Measurements from ENCODE around the gene RIPK4.
"Not testable (repeated sequence)": the region's sequence is repeated elsewhere in the genome, so short reads cannot be mapped to it uniquely, and the experiment has no call there.

The RIPK4 gene

GRCh38 chr21:41712730-41713129 lies 54.1 kb downstream of the RIPK4 start:
- no peak for DNase-seq

DNA sequence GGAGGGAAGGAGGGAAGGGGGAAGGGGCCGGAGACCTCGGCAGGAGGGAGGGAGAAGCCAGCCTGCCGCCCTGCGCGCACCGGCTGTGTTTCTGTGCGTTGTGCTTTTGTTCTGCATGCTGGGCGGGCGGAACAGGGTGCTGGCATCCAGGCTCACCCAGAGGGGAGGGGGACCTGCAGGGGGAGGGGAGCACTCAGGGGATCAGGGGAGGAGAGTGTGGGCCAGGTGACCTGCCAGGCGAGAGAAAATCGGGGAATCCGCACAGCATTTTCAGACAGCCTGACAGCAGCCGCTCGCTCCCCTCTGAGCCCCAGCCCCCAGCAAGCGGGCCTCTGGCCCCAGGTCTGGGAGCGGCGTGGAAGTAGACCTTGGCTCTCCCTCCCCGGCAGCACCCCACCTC lies 54.7 kb downstream of the RIPK4 start:
- DNase-seq, result no peak

- DNase-seq, result no peak
These were observed 55.3 kb downstream of the RIPK4 start for GRCh38 chr21:41711416-41712007.

DNA sequence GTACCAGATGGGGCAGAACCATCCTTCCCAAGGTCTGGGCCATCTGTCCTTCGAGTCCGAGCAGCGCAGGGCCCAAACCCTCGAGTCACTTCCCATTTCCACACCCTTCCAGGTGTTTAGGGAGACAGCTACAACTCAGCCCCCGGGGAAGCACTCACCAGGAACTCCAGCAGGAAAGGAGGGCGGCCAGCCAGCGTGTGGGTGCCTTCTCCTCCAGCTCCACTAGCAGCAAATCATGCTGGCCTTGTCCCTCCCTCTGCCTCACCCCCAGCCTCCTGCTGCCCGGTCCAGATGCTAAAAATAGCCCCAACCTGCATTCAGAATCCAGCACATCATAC lies 56.1 kb downstream of the RIPK4 start:
- DNase-seq, result no peak

- no peak for DNase-seq
These were observed 56.7 kb downstream of the RIPK4 start for GRCh38 chr21:41709965-41710822.

DNA sequence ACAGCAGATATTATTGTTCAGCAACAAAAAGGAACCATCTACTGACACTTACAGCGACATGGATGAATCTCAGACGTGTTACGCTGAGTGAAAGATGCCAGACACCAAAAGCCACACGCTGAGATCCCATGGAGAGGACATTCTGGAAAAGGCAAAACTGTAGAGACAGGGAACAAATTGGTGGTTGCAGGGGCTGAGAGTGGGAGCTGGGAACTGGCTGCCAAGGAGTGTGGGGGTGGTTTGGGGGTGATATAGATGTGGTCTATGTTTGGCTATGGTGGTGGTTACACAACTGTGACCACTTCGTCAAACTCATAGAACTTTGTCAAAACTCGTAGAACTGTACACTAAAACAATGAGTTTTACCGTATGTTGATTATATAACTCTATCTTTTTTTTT lies 57.7 kb downstream of the RIPK4 start:
- no peak for DNase-seq

DNA sequence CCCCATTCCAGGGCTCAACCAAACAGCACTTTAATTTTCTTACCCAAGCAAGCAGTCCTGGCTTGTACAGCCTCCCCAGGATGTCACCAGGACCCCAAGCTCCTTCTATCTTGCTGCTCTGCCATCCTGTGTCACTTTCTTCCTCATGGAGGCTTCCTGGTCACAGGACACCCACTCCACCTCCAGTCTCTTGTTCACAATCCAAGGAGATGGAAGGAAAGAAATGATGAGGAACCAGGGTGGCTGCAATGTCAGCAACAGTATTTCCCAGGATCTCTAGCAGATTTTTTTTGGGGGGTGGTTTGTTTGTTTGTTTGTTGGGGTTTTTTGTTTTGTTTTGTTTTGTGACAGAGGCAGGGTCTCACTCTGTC lies 58.9 kb downstream of the RIPK4 start:
- no peak for DNase-seq

- DNase-seq, result no peak
These were observed 59.5 kb downstream of the RIPK4 start for GRCh38 chr21:41707231-41707959.

DNA sequence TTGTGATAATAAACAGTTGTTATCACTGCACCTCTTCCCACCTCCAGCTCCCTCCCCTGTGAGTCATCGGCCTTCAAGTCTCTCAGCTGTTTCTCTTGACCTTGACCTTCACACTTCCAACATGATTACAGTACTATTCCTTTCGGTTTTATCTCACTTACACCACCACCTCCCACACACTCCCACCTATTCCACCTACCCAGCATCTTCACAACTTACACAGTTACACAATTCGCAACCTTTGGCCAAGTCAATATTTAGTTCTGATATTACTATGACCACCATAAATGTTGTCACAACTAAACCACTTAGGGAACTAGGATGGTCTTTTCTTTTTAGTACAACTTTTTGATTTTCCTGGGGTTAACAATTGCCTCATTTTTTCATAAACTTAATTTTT lies 60.2 kb downstream of the RIPK4 start:
- no peak for DNase-seq

GRCh38 chr21:41706263-41706639 lies 60.6 kb downstream of the RIPK4 start:
- no peak for DNase-seq

- DNase-seq, result no peak
These were observed 61.1 kb downstream of the RIPK4 start for GRCh38 chr21:41705546-41706262.

DNA sequence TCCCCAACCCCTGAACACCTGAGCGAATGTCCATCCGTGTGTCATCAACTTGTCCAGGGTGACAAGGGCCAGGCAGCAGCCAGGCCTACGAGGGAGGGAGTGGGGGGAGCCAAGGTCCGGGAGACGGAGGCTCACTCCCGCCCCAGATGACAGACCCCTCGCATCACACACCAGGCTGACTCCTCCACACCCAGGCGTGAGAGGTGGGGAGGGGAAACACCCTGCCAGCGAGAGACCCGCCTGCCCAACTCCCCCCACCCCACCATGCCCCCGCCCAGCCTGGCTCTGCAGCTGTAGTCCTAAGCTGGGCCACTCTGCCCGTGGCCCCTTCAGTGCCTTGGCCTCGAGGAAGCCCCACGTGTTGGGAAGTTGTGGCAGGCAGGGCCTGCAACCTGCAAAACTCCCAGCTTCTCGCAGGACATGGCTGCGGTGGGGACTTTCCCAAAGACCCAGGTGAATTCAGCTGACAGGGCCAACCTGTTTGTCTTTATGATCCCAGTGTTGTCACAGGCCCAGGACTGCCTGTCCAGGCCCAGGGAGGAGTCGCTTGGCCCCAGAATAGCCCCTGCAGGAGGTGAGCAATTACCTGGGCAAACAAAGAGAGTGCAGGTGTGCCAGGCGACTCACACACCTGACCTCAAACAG lies 62.9 kb downstream of the RIPK4 start:
- DNase-seq, result no peak

GRCh38 chr21:41701749-41702148 lies 65.1 kb downstream of the RIPK4 start:
- no peak for DNase-seq

DNA sequence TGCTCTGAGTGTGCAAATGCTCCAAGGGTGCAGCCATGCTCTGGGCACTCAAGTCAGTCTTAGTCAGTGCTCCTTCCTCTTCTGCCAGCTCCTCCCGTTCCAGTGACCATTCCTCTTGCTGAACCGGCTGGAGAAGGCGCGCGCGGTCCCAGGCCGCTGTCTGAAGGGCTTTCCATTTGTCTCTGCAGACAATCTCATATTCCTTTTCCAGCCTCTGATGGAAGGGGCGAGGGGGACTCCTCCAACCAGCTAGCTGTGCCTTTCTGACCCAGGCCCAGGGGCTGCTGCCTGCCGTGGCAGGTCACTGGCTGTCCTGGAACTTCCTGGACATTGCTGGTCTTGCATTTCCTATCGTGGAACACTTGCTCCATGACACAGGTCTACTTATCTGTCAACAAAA lies 67.5 kb downstream of the RIPK4 start:
- no peak for DNase-seq

DNA sequence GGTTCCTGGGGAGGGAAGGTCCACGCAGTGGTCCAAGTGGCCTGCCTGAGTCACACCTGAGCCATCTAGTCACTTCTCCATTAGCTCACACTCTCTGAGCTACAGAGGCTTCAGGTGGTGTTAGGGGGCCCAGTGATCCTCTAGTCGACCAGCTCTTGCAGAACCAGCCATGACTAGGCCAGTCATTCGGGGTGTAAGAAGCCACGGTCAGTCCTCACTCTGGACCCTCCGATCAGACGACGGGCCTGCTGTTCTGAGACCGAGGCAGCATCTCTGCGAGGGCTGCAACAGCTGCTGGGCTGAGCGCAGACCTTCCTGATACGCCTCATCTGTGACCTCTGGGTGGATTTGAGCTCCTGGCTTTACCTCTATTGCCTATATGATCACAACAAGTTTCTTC lies 68.8 kb downstream of the RIPK4 start:
- no peak for DNase-seq

DNA sequence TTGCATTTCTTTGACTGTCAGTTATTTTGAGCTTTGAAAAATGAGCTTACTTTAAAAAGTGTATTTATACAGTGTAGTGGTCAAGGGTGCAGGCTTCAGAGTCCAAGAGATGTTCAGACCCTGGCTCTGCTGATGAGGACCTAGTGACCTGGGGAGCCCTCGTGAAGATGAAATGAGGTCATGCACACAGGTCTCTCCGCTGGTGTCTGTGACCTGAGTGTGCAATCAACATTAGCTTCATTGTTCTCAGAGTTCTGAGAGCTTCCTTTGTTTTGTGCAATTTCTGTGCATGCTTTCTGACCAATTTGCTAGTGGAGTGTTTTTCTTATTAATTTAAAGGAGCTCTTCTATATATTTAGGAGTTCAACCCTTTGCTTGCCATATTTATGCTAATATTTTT lies 71.3 kb downstream of the RIPK4 start:
- no peak for DNase-seq

GRCh38 chr21:41694042-41694441 lies 72.8 kb downstream of the RIPK4 start:
- DNase-seq, result not testable (repeated sequence)

DNA sequence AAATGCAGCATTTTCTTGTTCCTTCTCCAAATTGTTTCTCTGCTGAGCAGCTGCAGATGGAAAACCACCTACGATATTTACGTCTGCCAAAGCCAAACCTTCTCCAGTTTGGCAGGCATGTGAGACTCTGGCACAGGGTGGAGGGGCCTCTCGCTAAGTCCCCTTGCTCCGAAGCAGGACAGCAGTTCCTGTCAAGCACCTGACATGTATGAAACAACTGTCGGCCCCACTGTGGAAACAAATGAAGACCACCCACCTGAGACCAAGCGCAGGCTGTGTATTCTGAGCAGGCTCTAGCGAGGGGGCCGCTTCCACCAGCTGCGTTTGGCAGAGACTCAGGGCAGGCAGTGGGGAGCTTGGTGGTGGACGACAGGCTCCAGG lies 74.7 kb downstream of the RIPK4 start:
- DNase-seq, result no peak

DNA sequence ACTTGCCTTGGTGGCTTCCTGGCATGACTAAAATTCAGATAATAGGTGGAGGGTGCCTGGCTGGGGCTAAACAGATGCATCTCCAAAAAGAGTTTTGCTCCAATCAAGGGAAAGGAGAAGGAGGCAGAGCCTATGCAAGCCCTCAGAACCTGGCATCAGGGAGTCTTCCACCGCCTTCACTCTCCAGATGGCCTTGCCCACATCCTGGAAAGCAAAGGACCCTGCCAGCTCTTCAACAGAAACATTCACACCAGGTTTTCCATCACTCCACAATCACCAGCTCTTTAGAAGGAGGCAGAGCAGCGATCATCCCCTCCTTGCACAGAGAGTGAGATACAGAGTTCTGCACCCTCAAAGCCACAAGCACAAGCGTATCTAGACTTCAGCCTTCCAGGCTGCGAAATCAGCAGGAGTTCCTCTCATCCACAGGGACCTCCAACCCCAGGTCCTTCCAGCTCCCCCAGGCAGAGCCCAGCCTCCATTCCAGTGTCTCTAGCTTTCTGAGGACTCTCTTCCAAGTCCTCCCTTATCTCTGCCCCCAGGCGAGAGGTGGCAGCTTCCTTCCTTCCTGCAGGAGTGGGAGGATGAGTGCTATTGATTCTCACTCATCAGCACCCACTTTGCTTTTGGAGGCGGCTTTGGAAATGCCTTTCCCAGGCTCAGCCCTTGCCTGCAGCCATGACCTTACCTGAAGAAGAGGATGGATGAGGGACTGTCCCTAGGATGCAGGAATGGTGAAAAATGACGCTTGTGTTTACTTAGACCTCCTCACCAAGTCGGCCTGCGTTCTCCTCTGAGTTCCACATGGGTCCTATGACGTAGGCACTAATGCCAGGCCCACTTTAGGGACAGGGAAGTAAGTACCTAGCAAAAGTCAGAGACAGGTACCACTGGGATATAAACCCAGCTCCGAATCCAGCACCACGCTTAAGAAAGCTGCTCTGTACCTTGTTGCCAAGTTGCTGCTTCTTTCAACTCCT lies 75.4 kb downstream of the RIPK4 start:
- DNase-seq, result no peak

Measured in NCI-H187 treated with DMSO at 0.1 percent for 48 hours (cell line).